GM12878 (cell line): ENCODE measurements around the gene VMP1. TPM values are rescaled to one million over a fixed set of nuclear protein-coding genes. Genes with fewer than 3 reads are reported as not detected.
A peak's percentile ranks its signal among the peaks of the same experiment; 100 is the strongest.
"Not testable (repeated sequence)": the region's sequence is repeated elsewhere in the genome, so short reads cannot be mapped to it uniquely, and the experiment has no call there.

Experiments
- ATAC-seq: fragments of 200-7000 bp; cut with Tn5 transposase; 3 replicates; pipeline ENCODE4 v1.9.1; 2020; ENCODE audit warnings: mild to moderate bottlenecking, moderate library complexity
- BruUV-seq: library from RNA; stranded (reverse); fragments of 400-500 nt; replicated peaks from 2 replicates; lab custom pipeline; 2021; lab: Mats Ljungman, UMichigan
- CTCF ChIA-PET: fragments of 300-600 bp; sonication (Branson Sonifier 250); formaldehyde crosslinking; extraction: SDS; loops from one replicate; lab custom pipeline; 2021; ENCODE audit warnings: inconsistent platforms; lab: Yijun Ruan, JAX
- POLR2A ChIA-PET: fragments of 350-600 bp; formaldehyde crosslinking; extraction: SDS; loops from one replicate; lab custom pipeline; 2021; ENCODE audit warnings: inconsistent platforms; lab: Charles Lee
- RAD21 ChIA-PET: fragments of 300-600 bp; sonication (Branson Sonifier 250); formaldehyde crosslinking; loops from one replicate; lab custom pipeline; 2023; ENCODE audit warnings: antibody characterized with exemption; ENCODE audit not compliant: unreplicated experiment; lab: Charles Lee
- SMC1A ChIA-PET: fragments of 300-600 bp; sonication (Branson Sonifier 250); formaldehyde crosslinking; loops from one replicate; lab custom pipeline; 2023; ENCODE audit not compliant: unreplicated experiment, uncharacterized antibody; lab: Charles Lee
- DNase-seq: peaks from one replicate; pipeline ENCODE4 v3.0.0-alpha.2; 2011; ENCODE audit warnings: low read depth, low spot score
- FAIRE-seq: peaks from 3 replicates; lab custom pipeline; 2011; peaks lifted over from hg19 to GRCh38; lab: Jason Lieb, UNC
- H2AFZ ChIP-seq: 2 replicates; pipeline ENCODE4 v1.6.0; 2011; ENCODE audit warnings: low read depth, low read length, control low read depth; ENCODE audit not compliant: control insufficient read depth
- H3K27ac ChIP-seq: 2 replicates; pipeline ENCODE4 v1.5.1; 2011; ENCODE audit warnings: control low read depth; ENCODE audit not compliant: control insufficient read depth, insufficient read depth
- H3K27me3 ChIP-seq, 2 experiments: replicated peaks in 1 of 2; 2 replicates each; pipeline versions ENCODE4 v1.6.0 to v1.6.1; 2011; ENCODE audit warnings: low read length in 1 of 2; ENCODE audit not compliant: control insufficient read depth in 2 of 2, insufficient read depth in 2 of 2
- H3K36me3 ChIP-seq, 2 experiments: 2 replicates each; pipeline ENCODE4 v1.5.1; 2011; ENCODE audit warnings: low read length in 1 of 2; ENCODE audit not compliant: control insufficient read depth in 2 of 2, insufficient read depth in 2 of 2
- H3K4me1 ChIP-seq: 2 replicates; pipeline ENCODE4 v1.6.1; 2011; ENCODE audit warnings: mild to moderate bottlenecking, low read length, moderate library complexity, mixed read lengths; ENCODE audit not compliant: control insufficient read depth, insufficient read depth
- H3K4me2 ChIP-seq: 2 replicates; pipeline ENCODE4 v1.6.0; 2011; ENCODE audit warnings: control low read depth; ENCODE audit not compliant: control insufficient read depth, insufficient read depth
- H3K4me3 ChIP-seq: fragments of 200-600 bp; sonication (generic); 2 replicates; pipeline ENCODE4 v1.5.1; 2016
- H3K79me2 ChIP-seq: 2 replicates; pipeline ENCODE4 v1.6.0; 2011; ENCODE audit warnings: low read length; ENCODE audit not compliant: control insufficient read depth, insufficient read depth
- H3K9ac ChIP-seq: 2 replicates; pipeline ENCODE4 v1.8.0; 2011; ENCODE audit warnings: low read length, control low read depth, mixed read lengths; ENCODE audit not compliant: control insufficient read depth, insufficient read depth
- H3K9me3 ChIP-seq: replicated peaks from 3 replicates; pipeline ENCODE4 v1.5.1; 2011; ENCODE audit warnings: mild to moderate bottlenecking, low read length; ENCODE audit not compliant: control insufficient read depth, insufficient read depth
- H4K20me1 ChIP-seq: 2 replicates; pipeline ENCODE4 v1.6.0; 2011; ENCODE audit not compliant: control insufficient read depth, insufficient read depth
- ETV6 ChIP-seq, 2 experiments: fragments of 450-650 bp in 1 of 2; IDR thresholded peaks in 1 of 2; conservative IDR thresholded peaks in 1 of 2; 2 replicates each; pipeline ENCODE4 v1.6.1; 2014; ENCODE audit warnings: antibody characterized with exemption in 1 of 2, borderline replicate concordance in 1 of 2, low read depth in 1 of 2, mild to moderate bottlenecking in 1 of 2, moderate library complexity in 1 of 2
- NFXL1 ChIP-seq: fragments of 450-650 bp; IDR thresholded peaks from 2 replicates; pipeline ENCODE4 v1.6.1; 2017; ENCODE audit warnings: antibody characterized with exemption, mild to moderate bottlenecking, borderline replicate concordance
- SMC3 ChIP-seq: IDR thresholded peaks from 2 replicates; pipeline ENCODE4 v1.6.1; 2011; ENCODE audit warnings: low read length, improper control_type of control experiment, borderline replicate concordance
- WGBS: methylation state at CpG from one replicate; pipeline ENCODE4 v1.1.6; 2016; ENCODE audit warnings: low lambda C conversion rate; ENCODE audit not compliant: insufficient replicate concordance, insufficient coverage; ENCODE audit errors: missing lambda C conversion rate; 5-methylcytosine and 5-hydroxymethylcytosine counted together
- in situ Hi-C: fragments of 300-500 bp; cut with MboI; formaldehyde crosslinking; loops from 9 replicates; pipeline ENCODE4 v1.14.3; 2018; ENCODE audit warnings: mixed read lengths
- intact Hi-C: fragments of 100-400 bp; cut with micrococcal nuclease; formaldehyde crosslinking; loops from one replicate; pipeline ENCODE4 v1.14.2; 2022; ENCODE audit not compliant: unreplicated experiment
- polyA plus RNA-seq, 11 experiments: library from polyadenylated mRNA; depleted of rRNA in 4 of 11; unstranded in 6 of 11; stranded (reverse) in 5 of 11; fragments of >200 nt; fragmentation: Nextera tagmentation in 4 of 11; fragmentation: Illumina TruSeq in 1 of 11; extraction: Ambion mirVana in 4 of 11; extraction: Trizol in 1 of 11; gene quantifications; 1 replicate in 1 of 11; 2 replicates in 10 of 11; pipeline versions ENCODE4 v1.2.1 to v1.2.3, GENCODE V29; 2011 to 2016; ENCODE audit warnings: inconsistent platforms in 2 of 11, missing spikeins in 2 of 11, low read depth in 1 of 11
- total RNA-seq, 4 experiments: library from RNA; depleted of rRNA in 3 of 4; stranded (reverse); fragments of >200 nt in 3 of 4; fragmentation: Illumina TruSeq in 1 of 4; extraction: Trizol in 1 of 4; gene quantifications; 2 replicates each; pipeline versions ENCODE4 v1.2.1 to v1.2.3, GENCODE V29; 2013 to 2021

Gene VMP1
- total and polyA plus RNA-seq, 10 of the 15 experiments (the other 5 are each of a cell fraction or from before 2014, with no cell fraction given): 88.4 to 199 (median 132) TPM

DNA sequence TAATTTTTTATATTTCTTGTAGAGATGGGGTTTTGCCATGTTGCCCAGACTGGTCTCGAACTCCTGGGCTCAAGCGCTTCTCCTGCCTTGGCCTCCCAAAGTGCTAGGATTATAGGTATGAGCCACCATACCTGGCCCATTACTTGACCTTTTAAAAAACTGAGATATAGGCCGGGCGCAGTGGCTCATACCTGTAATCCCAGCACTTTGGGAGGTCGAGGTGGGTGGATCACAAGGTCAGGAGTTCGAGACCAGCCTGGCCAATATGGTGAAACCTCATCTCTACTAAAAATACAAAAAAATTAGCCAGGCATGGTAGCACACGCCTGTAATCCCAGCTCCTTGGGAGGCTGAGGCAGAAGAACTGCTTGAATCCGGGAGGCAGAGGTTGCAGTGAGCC, 166.0 kb downstream of the VMP1 start:
- intact Hi-C loops, H3K4me2 ChIP-seq, H3K4me1 ChIP-seq, H3K79me2 ChIP-seq, H3K27ac ChIP-seq, RAD21 ChIA-PET, H3K4me3 ChIP-seq, H3K9ac ChIP-seq, H3K36me3 ChIP-seq, DNase-seq, POLR2A ChIA-PET, H3K9me3 ChIP-seq, ATAC-seq, BruUV-seq, H3K27me3 ChIP-seq, in situ Hi-C loops, FAIRE-seq, H2AFZ ChIP-seq, H4K20me1 ChIP-seq: not testable (repeated sequence)
- WGBS: 98% methylated on average over 8 of the region's 8 CpGs
- SMC1A ChIA-PET: interaction anchor here (1.0 kb wide), 1 partner anchor 54 kb away, joined by 3 read pairs; no protein-coding TSS in a partner anchor
- CTCF ChIA-PET: interaction anchor here (0.9 kb wide), 1 partner anchor 166 kb away, joined by 4 read pairs; no protein-coding TSS in a partner anchor
- peak in 1 of 2 experiments; percentile 79; a peak in 1 of 4 replicates for TF ChIP-seq ETV6 (conservative IDR thresholded peaks at IDR 0.05 in 1 of 2, IDR thresholded peaks at IDR 0.05 in 1 of 2; ENCODE audit: borderline replicate concordance in 1 of 2, low read depth in 1 of 2)

DNA sequence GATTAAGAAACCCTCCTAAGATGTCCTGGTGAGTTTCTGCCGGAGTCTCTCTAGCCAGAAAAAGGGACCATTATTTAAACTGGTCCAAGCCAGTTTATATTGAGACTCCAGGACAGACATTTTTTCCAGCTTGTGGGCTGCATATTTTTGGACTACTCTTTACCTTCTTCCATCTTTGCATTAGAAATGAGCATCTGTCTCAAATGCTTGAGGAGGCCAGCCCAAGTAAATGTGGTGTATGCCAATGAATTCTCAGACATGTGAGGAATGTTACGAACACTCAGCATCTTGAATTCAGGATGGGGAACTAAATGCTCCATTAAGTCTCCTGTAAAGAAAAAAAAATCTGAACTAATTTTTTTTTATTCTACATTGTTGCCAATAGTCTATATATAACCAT, 166.9 kb downstream of the VMP1 start:
- H3K27ac ChIP-seq: no peak overlapping the region
- peaks cover 0 to 5% of the 10 kb centered on the region in 2 experiments; a peak in 2 of 4 replicates for H3K36me3 ChIP-seq
- no peaks in the 10 kb centered on the region for H3K79me2 ChIP-seq
- no peaks in the 10 kb centered on the region for H4K20me1 ChIP-seq
- no TSS peak for BruUV-seq
- ChIA-PET SMC1A (no interaction called here), RAD21 (no interaction called here), CTCF (no interaction called here), POLR2A (interaction anchor here (0.6 kb wide), 1 partner anchor 10 kb away, joined by 5 read pairs; no protein-coding TSS in a partner anchor)
- intact Hi-C loops (no loop called here), in situ Hi-C loops (no loop called here)
- ATAC-seq: no peak
- no peak overlapping the region for H3K4me2 ChIP-seq
- no peak for FAIRE-seq
- WGBS: 100% methylated on average over 2 of the region's 2 CpGs
- no peak overlapping the region for H3K9ac ChIP-seq
- no peak overlapping the region for H3K4me3 ChIP-seq
- TF ChIP-seq NFXL1 (0 out of 2 replicates have a peak, but pooled peaks have one; percentile 17), SMC3 (no peak)
- no peak for DNase-seq
- H3K4me1 ChIP-seq: no peaks in the 10 kb centered on the region
- no peaks in the 10 kb centered on the region for H3K27me3 ChIP-seq
- no peak overlapping the region for H2AFZ ChIP-seq
- H3K9me3 ChIP-seq: no peaks in the 10 kb centered on the region
